Esophagus squamous epithelium (tissue), 4 donors: ENCODE data around the gene GUCA2A.

Experiments used
- CTCF ChIP-seq, 6 experiments: fragments of 450-650 bp in 4 of 6; fragments of 200-600 bp in 2 of 6; sonication (generic) in 2 of 6; IDR thresholded peaks; one replicate each; pipeline ENCODE4 v1.5.1; 2016 to 2019; ENCODE audit warnings: antibody characterized with exemption in 6 of 6, mild to moderate bottlenecking in 4 of 6, moderate library complexity in 4 of 6
- POLR2A ChIP-seq, 4 donors: fragments of 450-650 bp; IDR thresholded peaks; one replicate each; pipeline ENCODE4 v1.6.1; 2017; ENCODE audit warnings: antibody characterized with exemption in 4 of 4, mild to moderate bottlenecking in 4 of 4, moderate library complexity in 3 of 4

- TF ChIP-seq POLR2A (IDR thresholded peaks at IDR 0.05) (no peak), CTCF (IDR thresholded peaks at IDR 0.05) (no peak)
Observed at GRCh38 chr1:42136466-42136865, 28.1 kb downstream of the GUCA2A start.
